WTC11 (cell line): ENCODE results near the gene NDUFB10. TPM values are rescaled to one million over a fixed set of nuclear protein-coding genes. Genes with fewer than 3 reads are reported as not detected.

Source experiments
- ATAC-seq: fragments of 200-7000 bp; cut with Tn5 transposase; 2 replicates; pipeline ENCODE4 v1.10.0; 2021; ENCODE audit warnings: mild to moderate bottlenecking, moderate library complexity
- CTCF ChIA-PET: fragments of 300-600 bp; sonication (Branson Sonifier 250); formaldehyde crosslinking; loops from one replicate; lab custom pipeline; 2021; ENCODE audit warnings: antibody characterized with exemption; lab: Charles Lee
- POLR2A ChIA-PET: fragments of 350-600 bp; sonication (Branson Sonifier 250); formaldehyde crosslinking; loops from one replicate; lab custom pipeline; 2021; ENCODE audit warnings: antibody characterized with exemption; lab: Charles Lee
- DNase-seq: peaks from one replicate; pipeline ENCODE4 v3.0.0; 2021; ENCODE audit warnings: low spot score
- H3K27ac Mint-ChIP-seq: 2 replicates; pipeline ENCODE4 v1.8.0; 2021; ENCODE audit warnings: mixed read lengths
- H3K27me3 Mint-ChIP-seq: 2 replicates; pipeline ENCODE4 v1.8.0; 2021; ENCODE audit warnings: low read depth, mild to moderate bottlenecking, moderate library complexity, mixed read lengths
- H3K36me3 Mint-ChIP-seq: 2 replicates; pipeline ENCODE4 v1.8.0; 2021; ENCODE audit warnings: mixed read lengths
- H3K4me1 Mint-ChIP-seq: 2 replicates; pipeline ENCODE4 v1.8.0; 2022; ENCODE audit warnings: mixed read lengths
- H3K4me3 Mint-ChIP-seq: 2 replicates; pipeline ENCODE4 v1.8.0; 2021; ENCODE audit warnings: mild to moderate bottlenecking, moderate library complexity, mixed read lengths
- H3K9me3 Mint-ChIP-seq: 2 replicates; pipeline ENCODE4 v1.8.0; 2021; ENCODE audit warnings: mixed read lengths
- CREB1 ChIP-seq: sonication (generic); formaldehyde crosslinking; IDR thresholded peaks from 2 replicates; pipeline ENCODE4 v1.8.0; 2023; ENCODE audit warnings: mild to moderate bottlenecking, missing genetic modification reagents
- CREM ChIP-seq: sonication (generic); formaldehyde crosslinking; IDR thresholded peaks from 2 replicates; pipeline ENCODE4 v1.8.1; 2022; ENCODE audit warnings: mild to moderate bottlenecking, missing genetic modification reagents, moderate library complexity
- GABPB1 ChIP-seq: sonication (generic); formaldehyde crosslinking; IDR thresholded peaks from 2 replicates; pipeline ENCODE4 v1.8.1; 2023; ENCODE audit warnings: mild to moderate bottlenecking, missing genetic modification reagents
- MYBL2 ChIP-seq: sonication (generic); formaldehyde crosslinking; IDR thresholded peaks from 2 replicates; pipeline ENCODE4 v1.8.1; 2023; ENCODE audit warnings: mild to moderate bottlenecking, moderate library complexity, missing genetic modification reagents
- NR2C2 ChIP-seq: sonication (generic); formaldehyde crosslinking; IDR thresholded peaks from 2 replicates; pipeline ENCODE4 v1.8.0; 2022; ENCODE audit warnings: mild to moderate bottlenecking, missing genetic modification reagents
- TEAD1 ChIP-seq: sonication (generic); formaldehyde crosslinking; IDR thresholded peaks from 2 replicates; pipeline ENCODE4 v1.8.0; 2022; ENCODE audit warnings: mild to moderate bottlenecking, missing genetic modification reagents
- ZNF423 ChIP-seq: fragments of 250-450 bp; sonication (Bioruptor Pico); IDR thresholded peaks from 2 replicates; pipeline ENCODE4 v2.1.2; 2022; ENCODE audit warnings: mild to moderate bottlenecking, moderate library complexity
- total RNA-seq: library from RNA; stranded (reverse); gene quantifications from 3 replicates; pipeline ENCODE4 v1.2.3, GENCODE V29; 2021
- TF ChIP-seq, protein P1 (sequence below): sonication (generic); formaldehyde crosslinking; IDR thresholded peaks from 2 replicates; pipeline ENCODE4 v1.8.1; 2022; ENCODE audit warnings: missing genetic modification reagents, borderline replicate concordance
- TF ChIP-seq, protein P2 (sequence below): fragments of 250-450 bp; sonication (Bioruptor Pico); IDR thresholded peaks from 2 replicates; pipeline ENCODE4 v2.1.2; 2022; ENCODE audit warnings: mild to moderate bottlenecking, moderate library complexity
- TF ChIP-seq, protein P3 (sequence below): sonication (generic); formaldehyde crosslinking; IDR thresholded peaks from 2 replicates; pipeline ENCODE4 v1.8.0; 2022; ENCODE audit warnings: missing genetic modification reagents
- TF ChIP-seq, protein P4 (sequence below): sonication (generic); formaldehyde crosslinking; IDR thresholded peaks from 2 replicates; pipeline ENCODE4 v1.8.1; 2023; ENCODE audit warnings: mild to moderate bottlenecking, missing genetic modification reagents, moderate library complexity
- TF ChIP-seq, protein P5 (sequence below): sonication (generic); formaldehyde crosslinking; IDR thresholded peaks from 2 replicates; pipeline ENCODE4 v1.8.0; 2022; ENCODE audit warnings: mild to moderate bottlenecking, missing genetic modification reagents
- TF ChIP-seq, protein P6 (sequence below): sonication (generic); formaldehyde crosslinking; IDR thresholded peaks from 2 replicates; pipeline ENCODE4 v1.8.0; 2023; ENCODE audit warnings: mild to moderate bottlenecking, missing genetic modification reagents
- TF ChIP-seq, protein P7 (sequence below): fragments of 250-450 bp; sonication (Bioruptor Pico); conservative IDR thresholded peaks from 2 replicates; pipeline ENCODE4 v1.9.0; 2021; ENCODE audit warnings: mild to moderate bottlenecking

NDUFB10 gene
- total RNA-seq, 1 experiment from 2014 or later = 228 TPM

DNA sequence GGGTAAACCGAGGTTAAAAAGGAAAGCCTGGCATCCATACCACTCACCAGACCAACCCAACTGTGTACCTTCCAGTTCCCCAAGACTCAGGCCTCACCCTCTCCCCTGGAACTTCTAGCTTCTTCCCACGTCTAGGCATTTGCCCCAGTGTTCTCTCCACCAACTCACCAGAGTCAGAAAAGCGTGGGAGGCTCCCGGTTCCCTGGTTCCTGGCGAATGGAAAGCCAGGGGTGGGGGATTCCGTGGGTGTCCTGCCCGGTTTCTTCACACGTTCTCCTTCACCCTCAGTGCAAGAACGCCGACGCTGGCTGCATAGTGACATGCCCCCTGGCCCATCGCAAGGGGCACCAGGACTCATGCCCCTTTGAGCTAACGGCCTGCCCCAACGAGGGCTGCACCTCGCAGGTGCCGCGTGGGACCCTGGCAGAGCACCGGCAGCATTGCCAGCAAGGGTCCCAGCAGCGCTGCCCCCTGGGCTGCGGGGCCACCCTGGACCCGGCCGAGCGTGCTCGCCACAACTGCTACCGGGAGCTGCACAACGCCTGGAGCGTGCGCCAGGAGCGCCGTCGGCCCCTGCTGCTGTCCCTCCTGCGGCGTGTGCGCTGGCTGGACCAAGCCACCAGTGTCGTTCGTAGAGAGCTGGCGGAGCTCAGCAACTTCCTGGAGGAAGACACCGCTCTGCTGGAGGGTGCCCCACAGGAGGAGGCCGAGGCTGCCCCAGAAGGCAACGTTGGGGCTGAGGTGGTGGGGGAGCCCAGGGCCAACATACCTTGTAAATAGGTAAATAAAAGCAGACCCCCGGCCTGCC, 9.0 kb downstream of the NDUFB10 start (continued):
- TF ChIP-seq, protein P1, sequence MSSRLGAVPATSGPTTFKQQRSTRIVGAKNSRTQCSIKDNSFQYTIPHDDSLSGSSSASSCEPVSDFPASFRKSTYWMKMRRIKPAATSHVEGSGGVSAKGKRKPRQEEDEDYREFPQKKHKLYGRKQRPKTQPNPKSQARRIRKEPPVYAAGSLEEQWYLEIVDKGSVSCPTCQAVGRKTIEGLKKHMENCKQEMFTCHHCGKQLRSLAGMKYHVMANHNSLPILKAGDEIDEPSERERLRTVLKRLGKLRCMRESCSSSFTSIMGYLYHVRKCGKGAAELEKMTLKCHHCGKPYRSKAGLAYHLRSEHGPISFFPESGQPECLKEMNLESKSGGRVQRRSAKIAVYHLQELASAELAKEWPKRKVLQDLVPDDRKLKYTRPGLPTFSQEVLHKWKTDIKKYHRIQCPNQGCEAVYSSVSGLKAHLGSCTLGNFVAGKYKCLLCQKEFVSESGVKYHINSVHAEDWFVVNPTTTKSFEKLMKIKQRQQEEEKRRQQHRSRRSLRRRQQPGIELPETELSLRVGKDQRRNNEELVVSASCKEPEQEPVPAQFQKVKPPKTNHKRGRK (CRISPR knock-in tag) = no peak
- TF ChIP-seq, protein P2, sequence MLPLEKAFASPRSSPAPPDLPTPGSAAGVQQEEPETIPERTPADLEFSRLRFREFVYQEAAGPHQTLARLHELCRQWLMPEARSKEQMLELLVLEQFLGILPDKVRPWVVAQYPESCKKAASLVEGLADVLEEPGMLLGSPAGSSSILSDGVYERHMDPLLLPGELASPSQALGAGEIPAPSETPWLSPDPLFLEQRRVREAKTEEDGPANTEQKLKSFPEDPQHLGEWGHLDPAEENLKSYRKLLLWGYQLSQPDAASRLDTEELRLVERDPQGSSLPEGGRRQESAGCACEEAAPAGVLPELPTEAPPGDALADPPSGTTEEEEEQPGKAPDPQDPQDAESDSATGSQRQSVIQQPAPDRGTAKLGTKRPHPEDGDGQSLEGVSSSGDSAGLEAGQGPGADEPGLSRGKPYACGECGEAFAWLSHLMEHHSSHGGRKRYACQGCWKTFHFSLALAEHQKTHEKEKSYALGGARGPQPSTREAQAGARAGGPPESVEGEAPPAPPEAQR (CRISPR knock-in tag) = no peak
- TF ChIP-seq, protein P3, sequence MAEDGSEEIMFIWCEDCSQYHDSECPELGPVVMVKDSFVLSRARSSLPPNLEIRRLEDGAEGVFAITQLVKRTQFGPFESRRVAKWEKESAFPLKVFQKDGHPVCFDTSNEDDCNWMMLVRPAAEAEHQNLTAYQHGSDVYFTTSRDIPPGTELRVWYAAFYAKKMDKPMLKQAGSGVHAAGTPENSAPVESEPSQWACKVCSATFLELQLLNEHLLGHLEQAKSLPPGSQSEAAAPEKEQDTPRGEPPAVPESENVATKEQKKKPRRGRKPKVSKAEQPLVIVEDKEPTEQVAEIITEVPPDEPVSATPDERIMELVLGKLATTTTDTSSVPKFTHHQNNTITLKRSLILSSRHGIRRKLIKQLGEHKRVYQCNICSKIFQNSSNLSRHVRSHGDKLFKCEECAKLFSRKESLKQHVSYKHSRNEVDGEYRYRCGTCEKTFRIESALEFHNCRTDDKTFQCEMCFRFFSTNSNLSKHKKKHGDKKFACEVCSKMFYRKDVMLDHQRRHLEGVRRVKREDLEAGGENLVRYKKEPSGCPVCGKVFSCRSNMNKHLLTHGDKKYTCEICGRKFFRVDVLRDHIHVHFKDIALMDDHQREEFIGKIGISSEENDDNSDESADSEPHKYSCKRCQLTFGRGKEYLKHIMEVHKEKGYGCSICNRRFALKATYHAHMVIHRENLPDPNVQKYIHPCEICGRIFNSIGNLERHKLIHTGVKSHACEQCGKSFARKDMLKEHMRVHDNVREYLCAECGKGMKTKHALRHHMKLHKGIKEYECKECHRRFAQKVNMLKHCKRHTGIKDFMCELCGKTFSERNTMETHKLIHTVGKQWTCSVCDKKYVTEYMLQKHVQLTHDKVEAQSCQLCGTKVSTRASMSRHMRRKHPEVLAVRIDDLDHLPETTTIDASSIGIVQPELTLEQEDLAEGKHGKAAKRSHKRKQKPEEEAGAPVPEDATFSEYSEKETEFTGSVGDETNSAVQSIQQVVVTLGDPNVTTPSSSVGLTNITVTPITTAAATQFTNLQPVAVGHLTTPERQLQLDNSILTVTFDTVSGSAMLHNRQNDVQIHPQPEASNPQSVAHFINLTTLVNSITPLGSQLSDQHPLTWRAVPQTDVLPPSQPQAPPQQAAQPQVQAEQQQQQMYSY = no peak
- TF ChIP-seq ZNF423 (CRISPR knock-in tag) (no peak), CREB1 (CRISPR knock-in tag) (no peak)

DNA sequence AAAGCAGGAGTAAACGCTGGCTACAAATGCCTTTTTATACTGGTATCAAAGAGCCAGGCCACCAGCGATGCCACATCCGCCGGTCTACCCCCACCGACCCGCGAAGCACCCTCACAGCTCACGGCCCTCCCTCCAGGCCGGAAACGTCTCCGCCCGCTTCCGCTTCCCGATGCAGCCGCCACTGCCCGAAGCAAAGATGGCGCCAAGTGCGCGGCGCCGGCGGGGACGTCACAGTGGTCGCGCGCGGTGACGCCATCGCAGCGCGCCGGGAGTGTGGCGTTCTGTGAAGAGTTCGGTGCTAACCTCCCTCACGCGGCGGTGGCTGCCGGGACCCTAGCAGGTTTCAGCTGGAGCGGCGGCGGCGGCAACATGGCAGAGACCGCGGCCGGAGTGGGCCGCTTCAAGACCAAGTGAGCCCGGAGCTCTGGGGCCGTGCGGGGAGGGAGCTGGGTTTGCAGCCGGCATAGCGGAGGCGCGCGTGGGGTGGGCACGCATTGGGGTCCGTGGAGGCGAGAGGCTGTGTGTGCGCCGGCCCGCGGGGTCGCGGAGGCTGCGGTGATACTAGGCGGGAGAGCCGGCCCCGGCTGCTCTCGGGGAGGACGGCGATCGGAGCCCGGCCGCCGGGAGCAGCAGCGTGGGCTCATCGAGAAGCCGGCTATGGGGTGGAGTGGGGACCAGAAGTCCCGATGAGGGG, 12.6 kb downstream of the NDUFB10 start, which contains the start of gene TBL3:
TSS of gene TBL3 (plus strand) at position 258 of the 694 bp plus-strand sequence. CDS start at position 370, 112 bp downstream.
- CTCF ChIA-PET = interaction anchor here (0.5 to 1.4 kb wide), 10 partner anchors 26 to 1191 kb away, joined by 3 to 9 read pairs (median 3); partner anchors contain the start of gene PGP
- no peaks in the 10 kb centered on the region for H3K9me3 Mint-ChIP-seq
- POLR2A ChIA-PET = interaction anchor here (0.9 to 2.6 kb wide), 6 partner anchors 11 to 189 kb away, joined by 3 to 10 read pairs (median 3); partner anchors contain the start of genes NUBP2, SPSB3, TRAF7 and TSC2
- TF ChIP-seq, protein P4, sequence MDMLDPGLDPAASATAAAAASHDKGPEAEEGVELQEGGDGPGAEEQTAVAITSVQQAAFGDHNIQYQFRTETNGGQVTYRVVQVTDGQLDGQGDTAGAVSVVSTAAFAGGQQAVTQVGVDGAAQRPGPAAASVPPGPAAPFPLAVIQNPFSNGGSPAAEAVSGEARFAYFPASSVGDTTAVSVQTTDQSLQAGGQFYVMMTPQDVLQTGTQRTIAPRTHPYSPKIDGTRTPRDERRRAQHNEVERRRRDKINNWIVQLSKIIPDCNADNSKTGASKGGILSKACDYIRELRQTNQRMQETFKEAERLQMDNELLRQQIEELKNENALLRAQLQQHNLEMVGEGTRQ (CRISPR knock-in tag) = peak; percentile 68
- TF ChIP-seq, protein P5, sequence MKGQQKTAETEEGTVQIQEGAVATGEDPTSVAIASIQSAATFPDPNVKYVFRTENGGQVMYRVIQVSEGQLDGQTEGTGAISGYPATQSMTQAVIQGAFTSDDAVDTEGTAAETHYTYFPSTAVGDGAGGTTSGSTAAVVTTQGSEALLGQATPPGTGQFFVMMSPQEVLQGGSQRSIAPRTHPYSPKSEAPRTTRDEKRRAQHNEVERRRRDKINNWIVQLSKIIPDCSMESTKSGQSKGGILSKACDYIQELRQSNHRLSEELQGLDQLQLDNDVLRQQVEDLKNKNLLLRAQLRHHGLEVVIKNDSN (CRISPR knock-in tag) = 0 out of 2 replicates have a peak, but pooled peaks have one; percentile 50
- 0 out of 2 replicates have a peak, but pooled peaks have one; percentile 56 for TF ChIP-seq NR2C2
- peak; percentile 99 for TF ChIP-seq CREB1 (CRISPR knock-in tag)
- TF ChIP-seq GABPB1 (CRISPR knock-in tag) = peak; percentile 82; the same call in 1 of the 2 replicates
- TF ChIP-seq, protein P6, sequence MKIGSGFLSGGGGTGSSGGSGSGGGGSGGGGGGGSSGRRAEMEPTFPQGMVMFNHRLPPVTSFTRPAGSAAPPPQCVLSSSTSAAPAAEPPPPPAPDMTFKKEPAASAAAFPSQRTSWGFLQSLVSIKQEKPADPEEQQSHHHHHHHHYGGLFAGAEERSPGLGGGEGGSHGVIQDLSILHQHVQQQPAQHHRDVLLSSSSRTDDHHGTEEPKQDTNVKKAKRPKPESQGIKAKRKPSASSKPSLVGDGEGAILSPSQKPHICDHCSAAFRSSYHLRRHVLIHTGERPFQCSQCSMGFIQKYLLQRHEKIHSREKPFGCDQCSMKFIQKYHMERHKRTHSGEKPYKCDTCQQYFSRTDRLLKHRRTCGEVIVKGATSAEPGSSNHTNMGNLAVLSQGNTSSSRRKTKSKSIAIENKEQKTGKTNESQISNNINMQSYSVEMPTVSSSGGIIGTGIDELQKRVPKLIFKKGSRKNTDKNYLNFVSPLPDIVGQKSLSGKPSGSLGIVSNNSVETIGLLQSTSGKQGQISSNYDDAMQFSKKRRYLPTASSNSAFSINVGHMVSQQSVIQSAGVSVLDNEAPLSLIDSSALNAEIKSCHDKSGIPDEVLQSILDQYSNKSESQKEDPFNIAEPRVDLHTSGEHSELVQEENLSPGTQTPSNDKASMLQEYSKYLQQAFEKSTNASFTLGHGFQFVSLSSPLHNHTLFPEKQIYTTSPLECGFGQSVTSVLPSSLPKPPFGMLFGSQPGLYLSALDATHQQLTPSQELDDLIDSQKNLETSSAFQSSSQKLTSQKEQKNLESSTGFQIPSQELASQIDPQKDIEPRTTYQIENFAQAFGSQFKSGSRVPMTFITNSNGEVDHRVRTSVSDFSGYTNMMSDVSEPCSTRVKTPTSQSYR (CRISPR knock-in tag) = peak; percentile 50; the same call in 1 of the 2 replicates
- TF ChIP-seq CREM (CRISPR knock-in tag) = peak; percentile 100
- TF ChIP-seq TEAD1 (CRISPR knock-in tag) = peak; percentile 93
- TF ChIP-seq MYBL2 (CRISPR knock-in tag) = peak; percentile 45; the same call in 1 of the 2 replicates
- TF ChIP-seq, protein P7, sequence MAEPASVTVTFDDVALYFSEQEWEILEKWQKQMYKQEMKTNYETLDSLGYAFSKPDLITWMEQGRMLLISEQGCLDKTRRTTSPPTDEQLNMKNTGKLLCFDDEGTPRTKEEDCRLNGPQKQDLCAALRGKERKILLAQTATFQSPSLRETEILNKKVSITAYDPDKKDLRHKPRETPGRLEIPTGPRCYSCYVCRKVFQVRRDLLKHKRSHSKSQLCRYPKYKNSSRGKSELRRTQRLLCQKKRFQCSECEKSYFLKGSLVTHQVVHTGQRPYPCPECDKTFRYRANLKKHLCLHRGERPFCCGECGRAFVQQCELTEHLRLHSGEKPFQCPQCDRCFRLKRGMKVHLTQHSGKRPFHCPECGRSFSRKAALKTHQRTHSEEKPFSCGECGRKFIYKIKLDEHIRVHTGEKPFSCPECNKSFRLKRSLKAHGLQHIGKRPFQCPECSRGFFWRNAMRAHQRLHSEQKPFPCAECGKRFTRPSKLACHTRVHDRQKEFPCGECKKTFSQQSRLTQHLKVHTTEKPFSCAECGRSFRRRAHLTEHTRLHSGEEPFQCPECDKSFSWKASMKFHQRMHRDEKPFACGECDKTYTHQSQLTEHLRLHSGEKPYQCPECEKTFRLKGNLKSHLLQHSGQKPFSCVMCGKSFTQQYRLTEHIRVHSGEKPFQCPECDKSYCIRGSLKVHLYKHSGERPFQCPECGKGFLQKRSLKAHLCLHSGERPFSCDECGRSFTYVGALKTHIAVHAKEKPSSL = no peak

More for the DNA sequence above, 12.6 kb downstream of the NDUFB10 start, which contains the start of gene TBL3:
- Mint-ChIP-seq H3K27me3 (no peaks in the 10 kb centered on the region), H3K36me3 (peaks cover 10% of the 10 kb centered on the region), H3K27ac (peak within 1 kb of the TSS; percentile 99), H3K4me1 (peaks cover 15% of the 10 kb centered on the region), H3K4me3 (peak within 1 kb of the TSS; percentile 98)
- DNase-seq (peak; percentile 92), ATAC-seq (peak; percentile 88)
